Mesothelial cell of epicardium (in vitro differentiated cells): Measurements from ENCODE around the gene ARPC4. TPM values are rescaled to one million over a fixed set of nuclear protein-coding genes. Genes with fewer than 3 reads are reported as not detected.
"Not testable (repeated sequence)": the region's sequence is repeated elsewhere in the genome, so short reads cannot be mapped to it uniquely, and the experiment has no call there.

Experiments
- DNase-seq, 2 experiments: peaks; one replicate each; pipeline ENCODE4 v3.0.0; 2021; ENCODE audit warnings: low spot score in 2 of 2; ENCODE audit not compliant: unreplicated experiment in 2 of 2
- H3K27ac Mint-ChIP-seq: 2 replicates; pipeline ENCODE4 v1.8.0; 2021; ENCODE audit warnings: mixed read lengths
- H3K27me3 Mint-ChIP-seq: 2 replicates; pipeline ENCODE4 v1.8.0; 2021; ENCODE audit warnings: low read depth, mixed read lengths
- H3K36me3 Mint-ChIP-seq: 2 replicates; pipeline ENCODE4 v1.8.0; 2021; ENCODE audit warnings: mixed read lengths
- H3K4me1 Mint-ChIP-seq: 2 replicates; pipeline ENCODE4 v1.8.0; 2021; ENCODE audit warnings: mixed read lengths
- H3K4me3 Mint-ChIP-seq: 2 replicates; pipeline ENCODE4 v1.8.0; 2021; ENCODE audit warnings: mild to moderate bottlenecking, moderate library complexity, mixed read lengths
- H3K9me3 Mint-ChIP-seq: 2 replicates; pipeline ENCODE4 v1.8.0; 2021; ENCODE audit warnings: mixed read lengths
- CTCF ChIP-seq: fragments of 200-600 bp; sonication (generic); IDR thresholded peaks from one replicate; pipeline ENCODE4 v1.5.0; 2021; ENCODE audit warnings: antibody characterized with exemption; ENCODE audit not compliant: unreplicated experiment
- total RNA-seq: library from RNA; stranded (reverse); gene quantifications from 3 replicates; pipeline ENCODE4 v1.2.1, GENCODE V29; 2021

ARPC4 gene
- total RNA-seq, 1 donor from 2014 or later, result 138 TPM

DNA sequence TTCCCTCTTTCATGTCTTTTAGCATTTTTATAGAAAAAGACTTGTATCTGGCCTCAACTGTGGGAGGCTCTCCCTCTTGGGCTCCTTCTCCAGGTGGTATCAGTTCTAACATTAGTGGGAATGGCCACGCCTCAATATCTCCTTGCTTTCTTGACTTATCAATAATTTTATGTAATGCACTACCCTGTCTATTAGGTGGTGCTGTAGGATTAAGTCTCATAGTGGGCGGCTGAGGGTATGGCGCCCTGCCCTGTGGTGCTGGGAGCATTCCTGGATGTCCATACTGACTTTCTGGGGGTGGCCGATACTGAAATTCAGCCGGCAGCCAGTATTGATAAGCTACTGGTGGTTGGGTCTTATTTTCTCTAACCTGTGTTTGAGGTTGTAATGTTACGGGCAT, 59.6 kb downstream of the ARPC4 start:
- no peak for DNase-seq
- Mint-ChIP-seq H3K36me3 (no peaks in the 10 kb centered on the region), H3K27ac (no peak overlapping the region), H3K9me3 (no peaks in the 10 kb centered on the region), H3K4me3 (no peak overlapping the region), H3K4me1 (peaks cover 28% of the 10 kb centered on the region), H3K27me3 (peaks cover 14% of the 10 kb centered on the region)
- no peak for TF ChIP-seq CTCF

- H3K36me3 Mint-ChIP-seq, H3K27ac Mint-ChIP-seq, DNase-seq: not testable (repeated sequence)
These were observed 61.5 kb downstream of the ARPC4 start for GRCh38 chr3:9854291-9854940.

DNA sequence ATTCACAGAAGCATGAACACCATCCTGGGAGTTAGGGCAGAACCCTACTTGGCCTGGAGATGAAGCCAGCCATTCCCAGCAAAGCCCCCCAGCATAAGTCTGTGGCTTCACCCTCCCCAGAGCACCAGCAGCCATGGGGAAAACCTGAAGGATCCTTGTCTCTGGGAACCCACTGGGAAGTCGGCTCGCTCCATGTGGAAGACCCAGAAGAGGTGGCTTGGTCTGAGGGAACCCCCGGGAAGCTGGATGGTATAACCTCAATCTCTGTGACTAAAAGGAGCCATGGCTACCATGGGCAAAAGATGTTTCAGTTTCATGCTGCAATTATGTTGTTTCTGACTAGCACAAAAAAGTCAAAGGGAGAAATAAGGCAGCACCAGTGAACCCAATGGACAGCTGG, 62.7 kb downstream of the ARPC4 start:
- no peak for TF ChIP-seq CTCF
- DNase-seq, result no peak
- Mint-ChIP-seq H3K4me1 (peaks cover 16% of the 10 kb centered on the region), H3K4me3 (no peak overlapping the region), H3K27ac (no peak overlapping the region), H3K9me3 (no peaks in the 10 kb centered on the region), H3K36me3 (no peaks in the 10 kb centered on the region), H3K27me3 (peaks cover 14% of the 10 kb centered on the region)

More at GRCh38 chr3:9854291-9854940, 61.5 kb downstream of the ARPC4 start:
- H3K9me3 Mint-ChIP-seq, H3K4me3 Mint-ChIP-seq: not testable (repeated sequence)
- Mint-ChIP-seq H3K4me1 (peaks cover 16% of the 10 kb centered on the region), H3K27me3 (peaks cover 14% of the 10 kb centered on the region)

Other genes with a start within 250 kb of the ARPC4 start
- gene LHFPL4, start 239.3 kb upstream of the ARPC4 start, total RNA-seq, result not detected in 3 replicates
- 32.6 to 34.9 TPM (median 34.6 TPM) in 3 replicates for gene MTMR14, start 143.6 kb upstream of the ARPC4 start, total RNA-seq
- gene CPNE9, start 89.2 kb upstream of the ARPC4 start, total RNA-seq, result 0.42 TPM in 1 of 3 replicates, not detected in the others
- gene BRPF1, start 61.3 kb upstream of the ARPC4 start, total RNA-seq, result 24.1 to 27.1 TPM (median 26.6 TPM) in 3 replicates
- 37.2 to 51.0 TPM (median 46.0 TPM) in 3 replicates for gene OGG1, start 43.1 kb upstream of the ARPC4 start, total RNA-seq
- gene CAMK1, start 23.1 kb upstream of the ARPC4 start, total RNA-seq, result 9.7 to 11.3 TPM (median 10.8 TPM) in 3 replicates
- gene TADA3, start 609 bp upstream of the ARPC4 start, total RNA-seq, result 67.2 to 71.0 TPM (median 69.8 TPM) in 3 replicates
- gene TTLL3, start 17.2 kb downstream of the ARPC4 start, total RNA-seq, result 115 to 119 TPM (median 116 TPM) in 3 replicates
- gene RPUSD3, start 50.9 kb downstream of the ARPC4 start, total RNA-seq, result 40.9 to 48.4 TPM (median 47.2 TPM) in 3 replicates
- not detected in 3 replicates for gene CIDEC, start 87.2 kb downstream of the ARPC4 start, total RNA-seq
- 32.1 to 34.8 TPM (median 32.3 TPM) in 3 replicates for gene JAGN1, start 97.5 kb downstream of the ARPC4 start, total RNA-seq
- 22.1 to 24.1 TPM (median 23.6 TPM) in 3 replicates for gene IL17RE, start 109.8 kb downstream of the ARPC4 start, total RNA-seq
- gene IL17RC, start 124.0 kb downstream of the ARPC4 start, total RNA-seq, result 28.8 to 30.2 TPM (median 29.6 TPM) in 3 replicates
- 39.8 to 42.3 TPM (median 40.5 TPM) in 3 replicates for gene CRELD1, start 140.8 kb downstream of the ARPC4 start, total RNA-seq
- gene PRRT3, start 159.3 kb downstream of the ARPC4 start, total RNA-seq, result 8.2 to 9.2 TPM (median 8.3 TPM) in 3 replicates
- 30.6 to 35.8 TPM (median 34.7 TPM) in 3 replicates for gene EMC3, start 193.8 kb downstream of the ARPC4 start, total RNA-seq
- gene FANCD2, start 233.4 kb downstream of the ARPC4 start, total RNA-seq, result 17.9 to 21.1 TPM (median 20.2 TPM) in 3 replicates